ENCODE measurements around the gene CATSPER2.
"Not testable (repeated sequence)": the region's sequence is repeated elsewhere in the genome, so short reads cannot be mapped to it uniquely, and the experiment has no call there.

CATSPER2 gene

DNA sequence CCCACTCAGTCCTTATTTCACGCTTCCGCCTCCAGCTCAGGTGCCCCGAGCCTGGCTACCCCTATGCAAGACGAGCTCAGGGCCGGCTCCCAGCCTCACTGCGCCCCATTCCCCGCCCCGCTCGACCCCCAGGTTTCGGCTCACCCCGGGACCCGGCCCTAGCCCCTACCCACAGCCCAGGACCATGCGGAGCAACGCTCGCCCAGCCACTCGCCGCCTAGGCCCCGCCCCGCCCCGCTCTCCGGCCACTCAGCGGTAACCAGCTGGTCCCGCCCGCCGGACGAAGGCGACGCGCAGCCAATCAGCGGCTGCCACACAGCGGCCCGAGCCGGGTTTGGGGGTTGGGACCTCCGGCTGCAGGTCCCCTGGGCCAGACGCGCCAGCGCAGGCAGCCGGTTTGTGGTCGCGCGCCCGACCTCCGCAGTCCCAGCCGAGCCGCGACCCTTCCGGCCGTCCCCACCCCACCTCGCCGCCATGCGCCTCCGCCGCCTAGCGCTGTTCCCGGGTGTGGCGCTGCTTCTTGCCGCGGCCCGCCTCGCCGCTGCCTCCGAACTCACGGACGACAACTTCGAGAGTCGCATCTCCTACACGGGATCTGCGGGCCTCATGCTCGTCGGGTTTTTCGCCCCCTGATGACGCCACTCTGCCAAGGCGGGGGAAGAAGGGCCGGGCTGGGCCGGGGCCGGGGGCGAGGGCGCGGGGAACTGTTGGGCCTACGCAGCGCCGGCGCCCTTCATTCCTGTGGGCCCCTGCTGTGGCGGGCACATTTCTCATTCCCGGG, at the start of gene CATSPER2:
Gene CATSPER2 (minus strand): TSS at position 196 of the 781 bp plus-strand sequence. CDS start 783 bp downstream, outside the sequence.
- no peak for DNase-seq (ENCODE audit: low spot score)

DNA sequence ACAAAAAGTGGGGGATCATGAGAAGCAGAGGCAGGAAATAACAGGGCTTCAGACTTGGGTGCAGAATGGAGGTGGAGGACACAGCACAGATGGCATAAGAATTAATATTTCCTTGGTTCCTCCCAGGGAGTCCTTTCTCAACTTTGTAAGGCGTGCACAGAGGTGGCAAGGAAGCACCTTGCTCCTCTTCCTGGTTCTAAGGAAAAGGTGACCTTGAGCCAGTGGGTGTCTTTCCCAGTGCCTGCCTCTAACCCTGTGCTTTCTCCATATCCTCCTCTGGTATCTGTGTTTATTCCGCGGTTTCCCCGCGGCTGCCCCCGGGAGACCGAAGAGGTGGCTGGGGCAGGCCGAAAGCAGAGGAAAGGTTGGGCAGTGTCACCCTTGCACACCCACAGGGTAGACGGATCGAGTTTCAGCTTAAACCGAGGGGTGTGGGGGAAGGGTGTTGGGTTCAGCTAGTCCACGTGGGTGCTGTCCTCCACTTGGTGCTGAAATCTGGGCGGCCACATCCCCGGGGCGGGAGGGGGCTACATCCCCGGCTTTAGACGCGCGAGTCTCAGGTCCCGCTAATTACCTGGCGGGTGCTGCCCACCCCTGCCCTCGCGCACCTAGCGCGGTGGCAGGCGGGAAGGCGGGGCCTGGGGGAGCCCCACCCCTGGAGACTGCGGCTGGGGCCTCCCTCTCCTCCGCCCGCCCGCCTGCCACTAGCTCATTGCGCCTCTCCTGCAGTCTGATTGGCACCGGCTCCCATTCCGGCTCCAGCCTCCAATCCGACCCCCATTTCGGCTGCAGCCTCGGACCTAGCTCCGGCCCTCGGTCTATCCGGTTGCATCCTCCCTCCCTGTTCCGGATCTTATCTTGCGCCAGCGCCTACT, 44.7 kb upstream of the CATSPER2 start, which contains the start of gene CKMT1A:
Gene CKMT1A (plus strand): TSS at position 712 of the 875 bp plus-strand sequence. CDS start 192 bp downstream, outside the sequence.
- not testable (repeated sequence) for DNase-seq (ENCODE audit: low spot score)

DNA sequence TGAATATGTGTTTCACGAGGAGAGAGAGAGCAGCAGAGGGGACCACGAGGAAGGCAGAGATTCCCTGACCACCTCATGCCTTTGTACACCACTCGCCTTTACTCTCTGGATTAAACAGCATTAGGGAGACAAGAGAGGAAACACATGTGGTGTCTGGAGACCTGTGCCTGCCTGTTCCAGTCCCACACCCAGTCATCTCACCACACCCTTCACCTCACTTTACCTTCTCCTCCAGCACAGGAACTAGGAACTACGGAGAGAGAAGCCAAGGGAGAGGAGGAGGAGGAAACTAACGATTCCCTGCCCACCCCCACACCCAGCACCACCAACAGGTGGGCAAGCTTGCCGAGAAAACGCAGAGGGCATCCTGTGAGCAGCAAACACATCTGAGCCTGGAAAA, 44.0 kb upstream of the CATSPER2 start:
- not testable (repeated sequence) for DNase-seq (ENCODE audit: low spot score)

DNA sequence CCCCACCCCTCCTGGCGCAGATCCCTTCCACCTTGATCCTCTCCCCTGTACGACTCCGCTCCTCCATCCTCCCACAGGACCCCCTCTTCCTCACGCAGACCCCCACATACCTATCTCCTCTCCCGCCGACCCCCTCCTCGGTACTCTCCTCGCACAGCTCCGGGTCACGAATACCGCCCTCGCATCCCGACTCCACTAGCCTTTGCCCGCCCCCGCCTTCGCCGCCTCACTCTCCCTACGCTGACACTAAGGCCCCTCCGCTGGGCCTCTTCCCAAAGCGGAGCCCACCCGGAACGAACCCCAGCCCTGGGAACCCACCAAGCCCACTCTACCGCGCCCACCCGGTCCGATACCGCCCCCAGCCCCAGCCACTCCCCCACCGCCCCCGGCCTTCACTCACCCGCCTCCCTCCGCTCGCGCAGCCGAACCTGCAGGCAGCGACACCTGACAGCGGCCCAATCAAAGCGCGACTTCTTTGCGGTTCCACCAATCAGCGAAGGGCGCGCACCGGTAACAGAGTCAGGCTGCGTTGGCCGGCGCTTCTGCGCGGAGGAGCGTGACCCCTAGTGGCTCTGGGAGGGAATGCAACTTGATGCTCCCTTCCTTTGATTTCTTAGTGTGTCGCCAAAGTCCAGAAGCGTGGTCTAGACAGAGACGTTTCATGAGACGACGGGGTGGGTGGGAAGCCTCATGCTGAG, 41.1 kb upstream of the CATSPER2 start:
- DNase-seq (ENCODE audit: low spot score) = not testable (repeated sequence)

DNA sequence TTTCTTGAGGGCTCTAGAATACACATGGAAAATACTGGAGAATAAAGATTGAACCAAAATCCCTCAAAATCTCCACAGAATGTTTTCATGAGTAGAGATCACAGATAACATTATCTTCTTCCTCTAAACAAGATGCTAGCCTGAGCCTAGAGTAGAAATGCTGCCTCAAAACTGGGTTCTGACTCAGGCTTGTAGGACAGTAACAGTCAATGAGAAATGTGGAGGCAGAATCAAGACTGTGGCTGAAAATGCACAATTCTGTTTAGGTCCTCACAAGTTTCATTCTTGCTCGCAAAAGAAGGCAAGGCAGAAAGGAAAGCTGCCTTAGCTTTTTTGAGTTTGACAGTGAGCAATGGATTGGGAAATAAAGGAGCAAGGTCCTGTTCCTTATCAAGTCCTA, 25.5 kb upstream of the CATSPER2 start:
- DNase-seq (ENCODE audit: low spot score) = not testable (repeated sequence)

DNA sequence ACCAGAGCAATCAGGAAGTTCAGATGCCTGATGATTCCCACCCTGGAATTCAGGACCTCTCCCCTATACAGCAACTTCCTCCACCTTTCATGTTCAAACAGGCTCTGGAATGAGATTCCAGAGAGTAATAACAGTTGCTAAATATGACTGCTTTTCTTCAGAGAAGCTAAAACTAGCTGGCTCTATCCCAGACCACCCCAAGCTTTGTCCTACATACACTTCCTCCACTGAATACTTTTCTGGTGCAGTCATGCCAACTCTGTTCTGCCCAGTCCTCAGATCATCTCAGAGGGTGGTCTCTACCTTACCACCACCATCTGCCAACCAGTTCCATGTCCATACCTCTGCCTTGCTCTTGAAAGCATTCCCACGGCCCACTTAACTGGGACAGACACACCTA, 17.5 kb upstream of the CATSPER2 start:
- not testable (repeated sequence) for DNase-seq (ENCODE audit: low spot score)

DNA sequence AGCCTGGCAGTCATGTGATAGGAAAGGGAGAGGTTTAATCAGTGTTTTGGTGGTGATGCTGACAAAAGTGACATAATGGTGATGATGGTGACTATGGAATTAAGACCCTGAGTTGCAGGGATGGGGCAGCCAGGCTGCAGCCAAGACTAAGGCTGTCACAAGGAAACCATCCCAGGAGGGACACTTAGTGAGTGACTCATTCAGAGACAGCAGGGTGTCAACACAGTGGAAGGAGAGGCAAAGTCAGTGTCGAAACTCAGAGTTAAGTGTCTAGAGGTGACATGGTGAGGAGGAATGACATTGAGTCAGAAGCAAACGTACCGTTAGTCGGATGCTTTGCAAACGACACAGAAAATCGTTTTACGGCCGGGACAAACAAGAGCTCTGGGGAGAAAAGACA, 14.7 kb upstream of the CATSPER2 start:
- not testable (repeated sequence) for DNase-seq (ENCODE audit: low spot score)

DNA sequence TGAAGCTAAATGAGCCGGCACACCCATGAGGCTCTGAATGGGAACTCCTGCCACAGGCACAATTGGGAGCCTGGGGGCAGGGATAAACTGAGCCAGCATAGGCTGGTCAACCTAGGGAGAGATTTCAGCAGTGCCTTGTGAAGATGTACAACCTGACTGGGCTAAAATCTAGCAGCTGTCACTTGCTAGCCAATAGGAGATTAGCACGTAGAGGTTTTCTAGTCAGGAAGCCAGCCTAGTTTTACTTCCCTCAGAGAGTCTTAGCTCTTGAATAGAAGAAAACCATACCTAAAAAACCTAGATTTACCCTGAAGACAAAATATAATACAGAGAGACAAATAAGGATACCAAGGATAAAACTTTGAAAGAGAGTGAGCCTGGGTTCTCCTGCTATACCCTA, 13.6 kb upstream of the CATSPER2 start:
- not testable (repeated sequence) for DNase-seq (ENCODE audit: low spot score)

DNA sequence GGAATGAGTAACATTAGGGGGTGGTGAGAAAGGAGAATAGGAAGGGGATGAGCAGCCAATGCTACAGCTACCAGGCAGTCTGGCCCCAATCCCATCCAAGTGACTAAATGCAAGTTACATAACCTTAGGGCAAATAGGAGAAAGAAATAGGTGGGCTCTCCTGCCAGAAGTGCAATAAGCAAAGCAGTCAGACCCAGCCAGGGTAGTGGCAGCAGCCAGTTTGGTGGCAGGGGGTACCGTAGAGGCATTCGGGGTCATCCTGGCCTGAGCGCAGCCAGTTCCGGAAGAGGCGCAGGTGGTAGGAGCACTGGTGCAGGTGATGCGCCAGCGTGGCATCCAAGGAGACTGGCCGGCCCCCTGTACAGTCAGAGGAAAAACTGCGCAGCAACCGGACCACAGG, 11.1 kb upstream of the CATSPER2 start:
- DNase-seq (ENCODE audit: low spot score) = not testable (repeated sequence)

DNA sequence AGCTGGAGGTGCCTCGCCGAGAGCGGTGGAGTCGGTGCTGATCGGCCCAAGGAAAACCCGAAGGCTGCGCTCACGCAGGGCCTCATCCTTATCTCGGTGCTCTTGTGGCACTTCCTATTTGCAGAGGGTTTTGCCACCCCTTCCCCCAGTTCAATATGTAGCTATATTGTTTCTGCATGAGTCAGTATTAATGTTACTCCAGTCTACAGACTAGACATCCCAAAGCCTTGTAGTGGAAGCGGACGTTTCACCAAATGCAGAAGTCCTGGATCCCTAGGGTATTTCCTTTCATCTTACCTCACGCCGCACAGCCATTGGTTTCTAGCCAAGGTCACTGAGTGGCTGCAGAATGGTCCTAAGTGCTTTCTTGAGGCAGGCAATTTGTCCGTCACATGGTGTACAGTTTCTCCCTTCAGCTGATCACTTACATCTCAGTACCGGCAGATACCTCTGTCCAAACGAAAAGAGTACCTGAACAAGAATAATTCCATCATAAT, 834 bp upstream of the CATSPER2 start:
- DNase-seq (ENCODE audit: low spot score) = not testable (repeated sequence)

DNA sequence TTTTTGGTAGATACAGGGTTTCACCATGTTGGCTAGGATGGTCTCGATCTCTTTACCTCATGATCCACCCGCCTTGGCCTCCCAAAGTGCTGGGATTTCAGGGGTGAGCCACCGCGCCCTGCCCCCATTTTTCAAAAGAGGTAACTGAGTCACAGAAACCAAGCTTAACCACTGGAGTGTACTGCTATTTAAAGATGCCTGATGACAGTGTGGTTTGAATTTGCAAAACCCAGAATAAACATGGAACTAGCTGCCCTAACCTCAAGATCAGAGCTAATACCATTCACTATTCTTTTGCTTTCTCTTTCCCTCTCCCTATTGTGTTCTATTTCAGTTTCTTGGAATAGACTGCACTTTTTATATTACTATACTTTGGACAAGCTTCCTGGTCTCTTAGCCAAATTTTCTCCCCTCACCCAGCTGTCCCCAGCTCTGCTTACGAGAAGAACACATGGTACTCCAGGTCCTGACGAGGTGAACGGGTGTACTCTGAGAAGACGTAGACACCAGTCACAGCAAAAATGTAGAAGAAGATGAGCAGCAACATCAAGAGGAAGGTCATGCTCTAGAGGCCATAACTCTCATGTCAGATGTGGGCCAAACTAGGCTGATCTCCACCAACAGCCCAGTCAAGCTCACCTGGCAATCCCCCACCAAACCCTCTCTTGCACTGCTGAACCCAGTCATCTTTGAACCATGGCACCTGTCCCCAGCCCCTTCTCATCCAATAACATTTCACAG, 10.0 kb downstream of the CATSPER2 start:
- DNase-seq (ENCODE audit: low spot score) = not testable (repeated sequence)

DNA sequence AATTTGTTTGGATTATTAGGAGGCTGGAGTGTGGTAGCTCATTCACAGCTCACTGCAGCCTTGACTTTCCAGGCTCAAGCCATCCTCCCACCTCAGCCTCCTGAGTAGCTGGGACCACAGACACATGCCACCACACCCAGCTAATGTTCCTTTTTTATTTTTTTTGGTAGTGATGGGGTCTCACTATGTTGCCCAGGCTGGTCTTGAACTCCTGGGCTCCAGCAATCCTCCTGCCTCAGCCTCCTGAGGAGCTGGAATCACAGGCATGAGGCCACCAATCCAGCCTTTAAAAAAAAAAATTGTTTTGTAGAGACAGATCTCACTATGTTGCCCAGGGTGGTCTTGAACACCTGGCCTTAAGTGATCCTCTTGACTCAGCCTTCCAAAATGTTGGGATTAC, 21.7 kb downstream of the CATSPER2 start:
- DNase-seq (ENCODE audit: low spot score) = not testable (repeated sequence)

DNA sequence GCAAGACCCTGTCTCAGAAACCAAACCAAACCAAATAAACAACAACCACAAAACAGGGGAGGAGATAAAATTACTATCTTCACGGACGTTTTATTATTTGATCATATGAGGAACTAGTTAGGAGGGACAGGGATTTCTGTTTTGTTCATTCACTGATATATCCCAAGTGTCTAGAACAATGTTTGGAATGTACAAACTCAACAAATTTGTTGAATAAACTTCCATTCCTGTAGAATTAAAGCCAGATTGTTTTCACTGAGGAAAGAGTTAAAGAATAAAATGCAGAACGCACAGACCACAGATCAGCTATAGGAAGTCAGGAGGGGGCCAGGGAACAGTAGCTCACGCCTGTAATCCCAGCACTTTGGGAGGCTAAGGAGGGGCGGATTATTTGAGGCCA, 23.5 kb downstream of the CATSPER2 start:
- no peak for DNase-seq (ENCODE audit: low spot score)

DNA sequence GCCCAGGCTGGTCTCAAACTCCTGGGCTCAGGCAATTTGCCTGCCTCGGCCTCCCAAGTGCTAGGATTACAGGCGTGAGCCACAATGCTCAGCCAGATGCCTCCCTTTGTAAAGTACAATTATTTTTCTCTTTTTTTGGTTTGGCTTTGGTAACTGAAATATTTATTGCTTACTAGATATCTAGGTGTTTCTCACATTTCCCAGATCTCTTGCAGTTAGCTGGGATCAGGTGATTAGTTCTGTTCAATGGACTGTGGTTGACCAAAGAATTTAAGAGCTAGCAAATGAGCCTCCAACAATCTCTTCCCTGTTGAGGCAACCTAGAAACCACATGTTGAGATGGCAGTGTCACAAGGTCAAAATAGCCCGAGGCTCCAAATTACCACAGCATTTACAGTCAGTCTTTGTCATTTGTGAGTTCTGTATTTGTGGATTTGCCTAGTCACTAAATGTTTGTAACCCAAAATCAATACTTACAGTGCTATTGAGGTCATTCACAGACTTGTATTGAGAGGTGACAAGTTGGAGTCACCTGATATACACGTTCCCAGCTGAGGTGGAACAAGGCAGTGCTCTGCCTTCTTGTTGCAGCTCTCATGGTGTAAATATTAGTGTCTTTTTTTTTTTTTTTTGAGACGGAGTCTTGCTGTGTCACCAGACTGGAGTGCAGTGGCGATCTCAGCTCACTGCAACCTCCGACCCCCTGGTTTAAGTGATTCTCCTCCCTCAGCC, 26.4 kb downstream of the CATSPER2 start:
- not testable (repeated sequence) for DNase-seq (ENCODE audit: low spot score)

DNA sequence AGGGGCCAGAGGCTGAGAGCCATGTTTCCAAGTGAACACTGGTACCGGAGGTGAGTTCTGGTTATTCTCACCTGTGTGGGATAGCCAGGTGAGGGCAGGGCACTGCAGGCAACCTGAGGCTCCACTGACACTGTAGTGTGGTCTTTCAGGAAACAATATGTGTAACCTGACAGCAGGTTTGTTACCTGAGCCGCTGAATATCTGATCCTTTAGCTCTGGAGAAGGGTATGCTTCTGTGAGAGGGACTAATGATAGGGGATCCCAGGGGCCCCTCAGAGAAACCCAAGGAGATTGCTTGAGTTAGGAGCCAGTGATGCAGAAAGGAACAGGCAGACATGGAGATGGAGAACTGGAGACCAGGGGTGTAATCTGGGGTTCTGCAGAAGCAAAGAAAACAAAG, 29.9 kb downstream of the CATSPER2 start, which contains the start of gene STRC:
Gene STRC (minus strand): TSS at position 101 of the 400 bp plus-strand sequence. CDS start 78 bp downstream, at position 23.
- DNase-seq (ENCODE audit: low spot score) = not testable (repeated sequence)

DNA sequence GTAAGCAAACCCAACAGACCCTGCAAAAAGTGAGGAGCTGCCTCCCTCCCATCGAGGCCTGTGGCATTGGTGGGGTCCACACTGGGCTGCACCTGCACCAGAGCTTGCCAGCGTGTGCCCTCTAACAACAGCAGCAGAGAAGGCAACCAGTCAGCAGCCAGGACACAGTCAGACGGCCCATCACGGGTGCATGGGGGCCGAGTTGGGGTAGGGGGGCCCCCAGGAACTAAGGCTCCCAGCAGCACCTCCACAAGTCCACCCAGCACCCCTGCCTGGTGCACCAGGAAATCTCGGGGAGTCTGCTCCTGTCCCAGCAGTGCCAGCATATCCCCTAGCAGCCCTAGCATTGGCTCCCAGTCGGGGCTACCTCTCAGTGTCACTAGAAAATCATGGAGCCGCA, 30.9 kb downstream of the CATSPER2 start:
- not testable (repeated sequence) for DNase-seq (ENCODE audit: low spot score)

DNA sequence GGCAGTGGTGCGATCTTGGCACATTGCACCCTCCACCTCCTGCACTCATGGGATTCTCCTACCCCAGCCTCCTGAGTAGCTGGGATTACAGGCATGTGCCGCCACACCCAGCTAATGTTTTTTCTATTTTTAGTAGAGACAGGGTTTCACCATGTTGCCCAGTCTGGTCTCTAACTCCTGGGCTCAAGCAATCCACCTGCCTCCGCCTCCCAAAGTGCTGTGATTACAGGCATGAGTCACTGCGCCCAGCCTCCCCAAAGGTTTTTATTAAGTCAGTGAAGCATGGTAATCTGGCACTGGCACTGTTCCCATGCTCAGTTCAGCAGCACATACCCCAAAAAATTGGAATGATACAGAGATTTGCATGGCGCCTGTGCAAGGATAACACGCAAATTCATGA, 46.4 kb downstream of the CATSPER2 start:
- DNase-seq (ENCODE audit: low spot score) = not testable (repeated sequence)

DNA sequence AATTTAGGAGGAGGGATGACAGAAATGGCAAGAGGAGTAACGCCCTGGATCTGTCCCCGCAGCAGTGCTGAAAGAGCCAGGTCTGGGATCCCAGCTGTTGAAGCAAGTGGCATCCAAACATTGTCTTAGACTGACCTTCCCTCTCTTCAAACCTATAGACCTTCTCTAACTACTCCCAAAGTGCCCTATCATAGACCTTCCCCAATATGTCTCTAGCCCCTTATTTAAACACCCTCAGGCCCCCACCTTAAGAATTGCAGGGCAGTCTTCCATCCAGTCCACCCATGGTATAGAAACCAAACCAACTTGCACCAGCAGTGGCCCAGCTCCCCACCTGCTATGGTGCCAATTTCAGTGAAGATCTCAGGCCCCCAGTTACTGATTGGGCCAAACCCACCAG, 48.4 kb downstream of the CATSPER2 start:
- not testable (repeated sequence) for DNase-seq (ENCODE audit: low spot score)

DNA sequence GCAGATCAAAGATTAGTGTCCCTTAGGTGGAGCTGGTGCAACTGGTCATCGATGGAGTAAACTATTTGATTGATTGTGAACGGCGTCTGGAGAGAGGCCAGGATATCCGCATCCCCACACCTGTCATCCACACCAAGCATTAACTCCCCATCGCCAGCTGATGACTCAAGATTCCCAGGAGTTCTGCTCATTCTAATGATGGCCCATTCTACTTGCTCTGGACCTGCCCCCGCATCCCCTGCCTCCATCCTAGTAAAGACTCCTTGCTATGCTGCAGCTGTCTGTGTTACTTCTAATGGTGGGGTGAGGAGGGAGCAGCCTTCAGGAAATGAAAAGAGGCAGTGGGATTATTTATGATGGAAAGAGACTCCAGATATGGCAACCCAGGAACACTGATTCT, 49.5 kb downstream of the CATSPER2 start:
- not testable (repeated sequence) for DNase-seq (ENCODE audit: low spot score)

Data from germinal center (tissue), 1 donor.